Measurements from ENCODE around the gene PIGM.

PIGM gene

GRCh38 chr1:160031365-160032164 is at the start of gene PIGM:
Gene PIGM (minus strand): TSS chr1:160031990. CDS start chr1:160031739, 251 bp downstream.
- Histone ChIP-seq H3K4me3 (peak within 1 kb of the TSS; percentile 72 to 93 (median 83)), H3K27ac (peak within 1 kb of the TSS in 20 of 21 experiments; percentile 26 to 87 (median 76))

- no peak within 1 kb of the TSS for H3K4me3 ChIP-seq
- H3K27ac ChIP-seq, result no peak within 1 kb of the TSS
Observed at GRCh38 chr1:160081261-160081936, 49.6 kb upstream of the PIGM start, which contains the start of gene KCNJ9. Gene KCNJ9 (plus strand): TSS chr1:160081538. CDS start chr1:160084031, 2,493 bp downstream.

- Histone ChIP-seq H3K4me3 (no peak overlapping the region), H3K27ac (no peak overlapping the region)
Observed at GRCh38 chr1:160080381-160081100, 48.8 kb upstream of the PIGM start.

- Histone ChIP-seq H3K4me3 (no peak overlapping the region), H3K27ac (no peak overlapping the region)
Observed at GRCh38 chr1:160079448-160079847, 47.7 kb upstream of the PIGM start.

- Histone ChIP-seq H3K4me3 (no peak overlapping the region), H3K27ac (no peak overlapping the region)
Observed at GRCh38 chr1:160078512-160079195, 46.9 kb upstream of the PIGM start.

- Histone ChIP-seq H3K27ac (peak overlapping the region in 1 of 21 experiments; percentile 36), H3K4me3 (no peak overlapping the region)
Observed at GRCh38 chr1:160077486-160077885, 45.7 kb upstream of the PIGM start.

- Histone ChIP-seq H3K27ac (peak overlapping the region in 2 of 21 experiments; percentile 9 to 65), H3K4me3 (no peak overlapping the region)
Observed at GRCh38 chr1:160076295-160076694, 44.5 kb upstream of the PIGM start.

GRCh38 chr1:160075836-160076235 is 44.0 kb upstream of the PIGM start:
- Histone ChIP-seq H3K4me3 (no peak overlapping the region), H3K27ac (peak overlapping the region in 1 of 21 experiments; percentile 9)

- no peak overlapping the region for H3K4me3 ChIP-seq
- H3K27ac ChIP-seq, result no peak overlapping the region
Observed at GRCh38 chr1:160074865-160075264, 43.1 kb upstream of the PIGM start.

GRCh38 chr1:160071289-160071688 is 39.5 kb upstream of the PIGM start:
- H3K27ac ChIP-seq, result no peak overlapping the region
- H3K4me3 ChIP-seq, result no peak overlapping the region

GRCh38 chr1:160070243-160071163 is 38.7 kb upstream of the PIGM start:
- Histone ChIP-seq H3K4me3 (peak overlapping the region; percentile 7 to 44 (median 29)), H3K27ac (no peak overlapping the region)

GRCh38 chr1:160069460-160070231 is 37.9 kb upstream of the PIGM start, which contains the start of gene KCNJ10:
Gene KCNJ10 (minus strand): TSS chr1:160070160. CDS start chr1:160042532, 27,628 bp downstream.
- peak within 1 kb of the TSS; percentile 7 to 44 (median 29) for H3K4me3 ChIP-seq
- no peak within 1 kb of the TSS for H3K27ac ChIP-seq

- no peak overlapping the region for H3K4me3 ChIP-seq
- H3K27ac ChIP-seq, result no peak overlapping the region
Observed at GRCh38 chr1:160068225-160068624, 36.4 kb upstream of the PIGM start.

GRCh38 chr1:160066829-160067745 is 35.3 kb upstream of the PIGM start:
- H3K4me3 ChIP-seq, result no peak overlapping the region
- no peak overlapping the region for H3K27ac ChIP-seq

- Histone ChIP-seq H3K27ac (no peak overlapping the region), H3K4me3 (no peak overlapping the region)
Observed at GRCh38 chr1:160064746-160065145, 33.0 kb upstream of the PIGM start.

GRCh38 chr1:160064164-160064563 is 32.4 kb upstream of the PIGM start:
- no peak overlapping the region for H3K4me3 ChIP-seq
- no peak overlapping the region for H3K27ac ChIP-seq

GRCh38 chr1:160063176-160063575 is 31.4 kb upstream of the PIGM start:
- H3K27ac ChIP-seq, result no peak overlapping the region
- H3K4me3 ChIP-seq, result no peak overlapping the region
